GM19372 (cell line): ENCODE measurements around the gene KIDINS220.
"Not testable (repeated sequence)": the region's sequence is repeated elsewhere in the genome, so short reads cannot be mapped to it uniquely, and the experiment has no call there.

Experiments used
- ATAC-seq: cut with Tn5 transposase; IDR thresholded peaks from one replicate; pipeline ENCODE4 v1.9.1; 2021; ENCODE audit warnings: mild to moderate bottlenecking, low read depth, moderate library complexity; ENCODE audit not compliant: unreplicated experiment

KIDINS220 gene

DNA sequence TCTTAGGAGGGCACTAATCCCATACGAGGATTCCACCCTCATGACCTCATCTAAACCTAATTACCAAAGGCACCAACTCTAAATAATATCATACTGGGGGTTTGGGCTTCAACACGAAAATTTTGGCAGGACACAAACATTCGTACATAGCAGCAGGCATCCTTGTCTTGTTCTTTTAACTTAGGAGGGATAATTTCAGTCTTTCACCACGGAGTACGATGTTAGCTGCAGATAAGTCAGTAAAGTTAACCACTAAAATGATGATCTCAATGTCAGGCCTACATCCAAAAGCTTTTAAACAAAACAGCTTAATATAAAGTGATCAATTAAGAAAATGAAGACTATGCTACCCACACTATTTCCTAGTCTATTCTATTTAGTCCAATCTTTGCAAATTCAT is 80.7 kb downstream of the KIDINS220 start:
- ATAC-seq, result no peak

DNA sequence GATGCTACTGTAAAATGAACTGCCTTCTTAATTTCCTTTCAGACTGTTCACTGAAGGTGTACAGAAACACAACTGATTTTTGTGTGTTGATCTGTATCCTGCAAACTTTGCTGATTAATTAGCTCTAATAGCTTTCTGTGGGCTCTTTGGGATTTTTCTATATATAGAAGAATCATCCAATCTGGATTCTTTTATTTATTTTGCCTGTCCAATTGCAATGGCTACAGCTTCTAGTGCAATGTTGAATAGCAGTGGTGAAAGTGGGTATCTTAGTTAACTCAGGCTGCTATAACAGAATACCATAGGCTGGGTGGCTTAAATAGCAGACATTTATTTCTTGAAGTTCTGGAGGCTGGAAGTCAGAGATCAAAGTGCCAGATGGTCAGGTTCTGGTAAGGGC is 81.2 kb downstream of the KIDINS220 start:
- no peak for ATAC-seq

DNA sequence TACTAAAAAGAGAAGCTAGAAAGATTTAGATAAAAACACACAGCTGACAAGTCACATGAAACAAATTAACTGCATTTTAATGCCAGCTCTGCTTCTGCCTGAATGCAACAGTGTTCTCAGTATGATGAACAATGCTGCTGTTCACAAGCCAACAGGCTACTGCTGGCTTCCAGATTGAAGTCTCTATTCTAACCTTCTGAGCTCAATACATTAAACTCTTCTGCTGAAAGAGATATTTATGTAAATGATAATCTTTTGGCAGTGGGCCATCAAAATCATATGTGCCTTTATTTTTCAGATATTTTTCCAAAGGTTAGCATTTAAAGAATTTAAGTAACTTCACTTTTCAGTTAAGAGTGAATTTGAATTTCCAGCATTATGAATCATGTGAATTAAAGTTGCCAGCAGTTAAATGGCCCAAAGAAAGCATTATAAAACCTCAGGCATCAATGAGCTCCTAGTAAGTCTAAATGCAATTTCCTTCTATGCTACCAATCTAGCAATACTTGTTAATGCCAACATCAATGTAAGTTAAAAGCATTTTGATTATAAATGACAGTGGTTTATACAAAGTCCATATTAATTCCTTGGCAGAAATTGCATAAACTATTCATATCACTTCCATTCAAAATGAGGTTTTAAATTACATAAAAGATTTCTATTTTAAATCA is 83.2 kb downstream of the KIDINS220 start:
- ATAC-seq, result no peak

DNA sequence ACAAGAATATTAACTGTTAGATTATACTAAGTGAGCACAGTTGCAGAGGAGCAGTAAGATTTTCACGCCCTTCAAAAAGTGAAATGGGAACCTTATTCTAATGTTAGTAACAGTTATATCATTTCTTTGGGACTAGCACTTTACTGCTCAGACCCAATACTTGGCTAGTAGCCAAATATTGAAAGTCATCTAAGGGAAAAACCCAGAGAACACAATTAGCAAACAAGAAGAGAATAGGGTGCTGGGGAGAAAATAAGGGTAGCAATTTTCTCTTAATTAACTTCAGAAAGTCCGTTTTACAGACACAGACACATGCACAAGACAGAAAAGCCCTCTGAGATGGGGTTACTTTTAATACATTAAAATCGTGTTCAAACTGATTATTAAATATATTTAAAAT is 83.8 kb downstream of the KIDINS220 start:
- ATAC-seq, result no peak

GRCh38 chr2:8752385-8752784 is 85.0 kb downstream of the KIDINS220 start:
- ATAC-seq, result no peak

DNA sequence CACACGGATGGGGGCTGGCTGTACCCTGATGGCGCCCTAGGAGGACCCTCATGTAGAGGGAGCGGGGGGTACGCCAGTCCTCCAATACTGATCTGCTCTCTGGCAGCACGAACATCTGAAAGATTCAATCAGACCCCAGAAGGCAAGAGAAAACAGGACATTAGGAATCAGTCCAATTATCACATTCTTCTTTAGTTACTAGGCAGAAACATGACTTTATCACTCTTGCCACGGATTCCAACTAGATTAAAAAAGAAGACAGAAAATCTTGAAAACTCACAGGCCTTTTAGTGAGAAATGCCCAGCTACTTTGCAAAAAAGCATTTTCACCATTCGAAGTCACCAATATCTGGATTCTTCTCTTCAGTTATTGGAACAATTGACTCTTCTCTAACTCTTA is 87.2 kb downstream of the KIDINS220 start:
- no peak for ATAC-seq

GRCh38 chr2:8743261-8743660 is 94.2 kb downstream of the KIDINS220 start:
- no peak for ATAC-seq

- ATAC-seq, result no peak
Observed at GRCh38 chr2:8740136-8740535, 97.3 kb downstream of the KIDINS220 start.

DNA sequence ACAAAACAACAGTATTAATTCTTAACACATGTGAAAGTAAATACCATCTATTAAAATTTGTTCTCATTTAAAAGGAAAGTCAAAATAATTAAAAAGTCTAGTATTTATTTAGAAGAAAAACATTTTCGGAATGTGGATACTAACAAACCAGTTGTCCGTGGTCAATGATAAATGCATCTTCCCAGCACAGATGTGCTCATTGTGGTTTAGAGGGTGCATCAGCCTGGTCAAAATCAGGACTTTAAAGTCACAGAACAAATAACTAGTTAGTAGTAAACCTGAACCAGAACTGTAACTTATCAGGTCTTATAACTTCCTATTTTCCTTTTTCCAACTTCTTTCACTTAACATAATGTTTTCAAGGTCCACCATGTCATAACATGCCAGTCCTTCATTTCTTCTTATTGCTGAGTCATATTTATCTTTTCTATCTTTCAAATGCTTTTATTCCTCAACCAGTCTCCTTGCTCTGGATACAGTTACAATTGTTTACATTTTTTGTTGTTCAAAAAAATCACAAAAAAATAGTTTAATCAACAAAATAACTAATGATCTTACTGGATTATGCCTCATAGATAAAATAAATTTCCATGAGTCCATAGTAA is 99.7 kb downstream of the KIDINS220 start:
- ATAC-seq, result no peak

DNA sequence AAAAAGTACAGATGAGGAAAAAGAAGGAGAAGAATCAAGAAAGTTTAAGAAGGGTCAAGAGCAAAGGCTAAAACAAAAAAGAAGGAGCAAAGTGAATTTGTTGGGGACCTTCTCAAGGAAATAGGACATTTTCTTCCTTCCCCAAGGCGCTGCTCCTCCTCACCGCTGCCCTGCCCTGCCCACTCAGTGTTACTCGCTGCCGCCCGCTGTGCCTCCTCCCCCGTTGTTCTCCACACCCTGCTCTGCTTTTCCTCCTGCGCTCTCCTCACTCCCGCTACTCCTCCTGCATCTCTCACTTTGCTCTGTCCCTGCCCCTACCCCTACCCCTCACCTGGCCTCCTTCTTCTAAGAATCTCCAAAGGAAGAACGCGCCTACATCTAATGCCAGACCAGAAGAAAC is 104.8 kb downstream of the KIDINS220 start:
- ATAC-seq, result no peak

- no peak for ATAC-seq
Observed at GRCh38 chr2:8729939-8730338, 107.5 kb downstream of the KIDINS220 start.

DNA sequence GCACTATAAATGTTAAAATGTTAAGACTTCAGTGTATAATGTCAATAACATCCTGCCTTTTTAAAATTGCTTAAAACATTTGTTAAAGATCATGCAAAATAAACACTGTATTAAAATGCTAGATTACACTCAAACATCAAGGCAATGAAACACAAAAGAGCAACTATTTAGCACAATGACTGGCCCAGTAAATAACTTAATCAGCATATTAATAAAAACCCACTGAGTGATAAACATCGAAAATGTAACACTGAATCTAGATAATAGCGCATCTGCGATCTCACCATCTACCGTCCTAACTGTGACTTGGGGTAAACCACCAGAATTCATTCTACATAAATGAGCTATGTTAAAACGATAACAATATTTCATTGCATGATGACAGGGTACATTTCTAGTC is 108.3 kb downstream of the KIDINS220 start:
- ATAC-seq, result not testable (repeated sequence)

GRCh38 chr2:8728305-8729015 is 109.0 kb downstream of the KIDINS220 start:
- no peak for ATAC-seq

GRCh38 chr2:8725838-8726237 is 111.6 kb downstream of the KIDINS220 start:
- ATAC-seq, result no peak

- ATAC-seq, result no peak
Observed at GRCh38 chr2:8722986-8723385, 114.4 kb downstream of the KIDINS220 start.

DNA sequence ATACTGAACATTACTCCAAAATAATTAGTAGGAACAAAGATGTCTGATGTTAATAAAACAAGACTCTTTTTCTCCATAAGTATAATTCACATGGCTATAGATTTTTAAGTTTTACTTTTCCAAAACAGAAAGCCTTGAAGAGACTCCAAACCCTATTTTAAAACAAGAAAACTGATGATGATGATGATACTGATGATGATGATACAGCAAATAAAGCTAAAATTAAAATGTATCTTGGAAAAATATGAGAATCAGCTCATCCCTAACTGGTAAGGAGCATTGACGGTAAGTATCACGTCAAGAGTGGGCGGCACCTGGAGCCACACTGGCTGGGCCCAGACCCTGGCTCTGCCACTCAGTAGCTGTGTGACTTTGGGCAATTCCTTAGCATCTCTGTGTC is 116.0 kb downstream of the KIDINS220 start:
- no peak for ATAC-seq

- no peak for ATAC-seq
Observed at GRCh38 chr2:8720741-8721140, 116.7 kb downstream of the KIDINS220 start.

GRCh38 chr2:8719528-8719927 is 117.9 kb downstream of the KIDINS220 start:
- ATAC-seq, result no peak

DNA sequence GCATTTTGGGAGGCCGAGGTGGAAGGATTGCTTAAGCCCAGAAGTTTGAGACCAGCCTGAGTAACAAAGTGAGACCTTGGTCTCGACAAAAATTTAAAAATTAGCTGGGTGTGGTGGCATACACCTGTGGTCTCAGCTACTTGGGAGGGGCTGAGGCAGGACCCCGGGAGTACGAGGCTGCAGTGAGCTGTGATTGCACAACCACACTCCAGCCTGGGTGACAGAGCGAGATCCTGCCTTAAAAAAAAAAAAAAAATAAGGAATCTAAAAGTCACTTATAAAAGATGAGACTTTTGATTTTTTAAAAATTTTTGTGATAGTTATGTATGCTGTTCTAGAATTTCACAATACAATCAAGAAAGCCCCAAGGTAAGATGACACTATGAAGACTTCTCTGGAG is 122.4 kb downstream of the KIDINS220 start:
- ATAC-seq, result no peak

GRCh38 chr2:8714283-8714682 is 123.1 kb downstream of the KIDINS220 start:
- ATAC-seq, result no peak

- no peak for ATAC-seq
Observed at GRCh38 chr2:8710951-8711350, 126.5 kb downstream of the KIDINS220 start.

GRCh38 chr2:8709611-8710010 is 127.8 kb downstream of the KIDINS220 start:
- no peak for ATAC-seq
